ENCODE results near the gene PSMC1. TPM values are rescaled to one million over a fixed set of nuclear protein-coding genes. Genes with fewer than 3 reads are reported as not detected.

The PSMC1 gene
- total RNA-seq, 2 donors from 2014 or later = 108 to 122 TPM

DNA sequence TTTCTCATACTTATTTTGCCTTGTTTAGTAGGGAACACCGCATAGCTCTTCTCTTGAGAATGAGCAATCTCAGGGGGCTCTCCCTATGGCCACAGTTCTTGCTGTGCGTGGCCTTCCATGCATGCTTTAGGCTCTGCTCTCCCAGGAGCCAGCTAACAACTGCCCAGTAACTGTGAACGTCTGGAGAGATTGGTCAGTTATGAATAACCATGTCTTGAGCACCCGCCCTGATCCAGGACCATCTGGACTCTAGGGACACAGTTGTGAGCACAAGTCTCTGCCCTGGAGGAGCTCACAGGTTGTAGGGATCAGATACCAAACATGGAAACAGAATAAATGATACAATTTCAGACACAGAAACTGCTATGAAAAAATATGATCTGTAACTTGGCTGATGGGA lies 12.1 kb downstream of the PSMC1 start:
- Mint-ChIP-seq H3K4me3 (no peak overlapping the region), H3K9me3 (no peaks in the 10 kb centered on the region), H3K27me3 (ENCODE audit: insufficient read depth) (no peaks in the 10 kb centered on the region), H3K27ac (no peak overlapping the region), H3K4me1 (no peaks in the 10 kb centered on the region), H3K36me3 (ENCODE audit: low read depth) (peaks cover 83% of the 10 kb centered on the region)
- Histone ChIP-seq H3K27ac (ENCODE audit: low read depth, low read length) (no peak overlapping the region), H3K9ac (ENCODE audit: extremely low read depth, low read length, poor library complexity, severe bottlenecking) (no peak overlapping the region), H3K36me3 (ENCODE audit: control insufficient read depth, insufficient read depth, low read length) (peaks cover 90% of the 10 kb centered on the region), H3K27me3 (ENCODE audit: control insufficient read depth, insufficient read depth, low read length, poor library complexity, severe bottlenecking) (no peaks in the 10 kb centered on the region), H3K4me3 (ENCODE audit: low read length) (no peak overlapping the region), H3K4me1 (ENCODE audit: control insufficient read depth, insufficient read depth, low read length) (no peaks in the 10 kb centered on the region), H3K9me3 (ENCODE audit: control insufficient read depth, low read length) (no peaks in the 10 kb centered on the region)
- WGBS, 2 experiments (ENCODE audit: insufficient coverage in 1 of 2, insufficient read length in 1 of 2) = 95 to 96% methylated on average over 4 of the region's 4 CpGs
- TF ChIP-seq, protein P1, sequence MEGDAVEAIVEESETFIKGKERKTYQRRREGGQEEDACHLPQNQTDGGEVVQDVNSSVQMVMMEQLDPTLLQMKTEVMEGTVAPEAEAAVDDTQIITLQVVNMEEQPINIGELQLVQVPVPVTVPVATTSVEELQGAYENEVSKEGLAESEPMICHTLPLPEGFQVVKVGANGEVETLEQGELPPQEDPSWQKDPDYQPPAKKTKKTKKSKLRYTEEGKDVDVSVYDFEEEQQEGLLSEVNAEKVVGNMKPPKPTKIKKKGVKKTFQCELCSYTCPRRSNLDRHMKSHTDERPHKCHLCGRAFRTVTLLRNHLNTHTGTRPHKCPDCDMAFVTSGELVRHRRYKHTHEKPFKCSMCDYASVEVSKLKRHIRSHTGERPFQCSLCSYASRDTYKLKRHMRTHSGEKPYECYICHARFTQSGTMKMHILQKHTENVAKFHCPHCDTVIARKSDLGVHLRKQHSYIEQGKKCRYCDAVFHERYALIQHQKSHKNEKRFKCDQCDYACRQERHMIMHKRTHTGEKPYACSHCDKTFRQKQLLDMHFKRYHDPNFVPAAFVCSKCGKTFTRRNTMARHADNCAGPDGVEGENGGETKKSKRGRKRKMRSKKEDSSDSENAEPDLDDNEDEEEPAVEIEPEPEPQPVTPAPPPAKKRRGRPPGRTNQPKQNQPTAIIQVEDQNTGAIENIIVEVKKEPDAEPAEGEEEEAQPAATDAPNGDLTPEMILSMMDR (conservative IDR thresholded peaks at IDR 0.05) = no peak
- DNase-seq = no peak

DNA sequence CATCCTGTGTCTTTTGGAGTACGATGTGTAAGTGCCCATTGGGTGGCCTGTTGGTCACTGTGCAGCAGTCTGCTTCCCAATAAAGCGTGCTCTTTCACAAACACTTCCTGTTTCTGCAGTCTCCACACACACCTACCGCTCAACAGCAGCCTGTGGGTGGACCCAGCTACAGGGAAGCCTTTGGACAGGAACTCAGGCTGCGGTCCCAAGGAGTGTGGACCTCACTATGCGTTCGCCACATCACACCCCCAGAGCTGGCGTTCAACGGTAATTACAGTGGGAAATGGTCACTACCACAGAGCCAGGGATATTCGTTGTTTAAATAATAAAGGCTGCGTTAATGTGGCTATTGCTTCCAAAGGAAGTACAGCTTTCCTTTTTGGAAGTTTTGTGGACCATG lies 16.2 kb downstream of the PSMC1 start:
- H3K9ac ChIP-seq (ENCODE audit: extremely low read depth, low read length, poor library complexity, severe bottlenecking) = no peak overlapping the region
- 90 to 96% methylated on average over 8 to 9 of the region's 10 CpGs for WGBS, 2 experiments (ENCODE audit: insufficient coverage in 1 of 2, insufficient read length in 1 of 2)
- no peak for DNase-seq
- Mint-ChIP-seq H3K36me3 (ENCODE audit: low read depth) (peaks cover 74% of the 10 kb centered on the region), H3K27ac (no peak overlapping the region), H3K9me3 (no peaks in the 10 kb centered on the region), H3K4me3 (no peak overlapping the region), H3K27me3 (ENCODE audit: insufficient read depth) (no peaks in the 10 kb centered on the region), H3K4me1 (peaks cover 4% of the 10 kb centered on the region)
- H3K4me3 ChIP-seq (ENCODE audit: low read length) = no peak overlapping the region
- H3K4me1 ChIP-seq (ENCODE audit: control insufficient read depth, insufficient read depth, low read length) = no peaks in the 10 kb centered on the region
- H3K27me3 ChIP-seq (ENCODE audit: control insufficient read depth, insufficient read depth, low read length, poor library complexity, severe bottlenecking) = no peaks in the 10 kb centered on the region
- TF ChIP-seq, protein P1 (conservative IDR thresholded peaks at IDR 0.05) = no peak
- H3K27ac ChIP-seq (ENCODE audit: low read depth, low read length) = no peak overlapping the region
- peaks cover 68% of the 10 kb centered on the region for H3K36me3 ChIP-seq (ENCODE audit: control insufficient read depth, insufficient read depth, low read length)
- no peaks in the 10 kb centered on the region for H3K9me3 ChIP-seq (ENCODE audit: control insufficient read depth, low read length)

DNA sequence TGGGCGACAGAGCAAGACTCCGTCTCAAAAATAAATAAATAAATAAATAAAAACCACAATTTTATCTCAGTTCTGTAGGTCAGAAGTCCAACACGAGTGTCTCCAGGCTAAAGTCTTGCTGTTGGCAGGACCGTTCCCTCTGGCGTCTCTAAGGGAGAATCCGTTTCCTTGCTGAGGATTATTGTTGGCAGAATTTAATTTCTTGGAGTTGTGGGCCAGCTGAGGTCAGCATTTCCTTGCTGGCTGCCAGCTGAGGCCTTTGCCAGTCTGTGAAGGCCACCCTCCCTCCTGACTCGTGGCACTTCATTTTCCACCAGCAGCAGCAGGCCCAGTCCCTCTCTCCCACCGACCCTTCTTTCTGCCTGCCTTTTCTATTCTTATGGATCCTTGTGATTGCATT lies 17.2 kb downstream of the PSMC1 start:
- H3K4me3 ChIP-seq (ENCODE audit: low read length) = no peak overlapping the region
- peaks cover 4% of the 10 kb centered on the region for H3K4me1 Mint-ChIP-seq
- peaks cover 71% of the 10 kb centered on the region for H3K36me3 Mint-ChIP-seq (ENCODE audit: low read depth)
- no peaks in the 10 kb centered on the region for H3K4me1 ChIP-seq (ENCODE audit: control insufficient read depth, insufficient read depth, low read length)
- H3K9me3 ChIP-seq (ENCODE audit: control insufficient read depth, low read length) = no peaks in the 10 kb centered on the region
- H3K27me3 ChIP-seq (ENCODE audit: control insufficient read depth, insufficient read depth, low read length, poor library complexity, severe bottlenecking) = no peaks in the 10 kb centered on the region
- 95 to 100% methylated on average over 5 to 8 of the region's 8 CpGs for WGBS, 2 experiments (ENCODE audit: insufficient coverage in 1 of 2, insufficient read length in 1 of 2)
- TF ChIP-seq, protein P1 (conservative IDR thresholded peaks at IDR 0.05) = no peak
- peaks cover 65% of the 10 kb centered on the region for H3K36me3 ChIP-seq (ENCODE audit: control insufficient read depth, insufficient read depth, low read length)
- H3K27ac ChIP-seq (ENCODE audit: low read depth, low read length) = no peak overlapping the region
- H3K27ac Mint-ChIP-seq = no peak overlapping the region
- H3K9ac ChIP-seq (ENCODE audit: extremely low read depth, low read length, poor library complexity, severe bottlenecking) = no peak overlapping the region
- H3K9me3 Mint-ChIP-seq = no peaks in the 10 kb centered on the region
- no peak for DNase-seq
- H3K4me3 Mint-ChIP-seq = no peak overlapping the region
- H3K27me3 Mint-ChIP-seq (ENCODE audit: insufficient read depth) = no peaks in the 10 kb centered on the region
